WERI-Rb-1 (cell line): Measurements from ENCODE around the gene PSMF1.

Experiments used
- DNase-seq: peaks from one replicate; pipeline ENCODE4 v3.0.0-alpha.2; 2020
- H3K27ac ChIP-seq: fragments of 250-450 bp; sonication (Bioruptor Pico); 2 replicates; pipeline ENCODE4 v1.5.1; 2020; ENCODE audit warnings: mild to moderate bottlenecking, moderate library complexity
- H3K27me3 ChIP-seq: fragments of 250-450 bp; sonication (Bioruptor Pico); 2 replicates; pipeline ENCODE4 v1.5.1; 2021; ENCODE audit warnings: mild to moderate bottlenecking, low read depth, moderate library complexity; ENCODE audit not compliant: insufficient read depth, severe bottlenecking
- H3K36me3 ChIP-seq: fragments of 250-450 bp; sonication (Bioruptor Pico); 2 replicates; pipeline ENCODE4 v1.5.1; 2020; ENCODE audit warnings: mild to moderate bottlenecking, moderate library complexity
- H3K4me3 ChIP-seq: 2 replicates; pipeline ENCODE4 v1.5.1; 2011; ENCODE audit warnings: low read depth, mild to moderate bottlenecking, control low read depth, low read length
- H3K9me3 ChIP-seq: fragments of 250-450 bp; sonication (Bioruptor Pico); 2 replicates; pipeline ENCODE4 v1.5.1; 2021; ENCODE audit warnings: mild to moderate bottlenecking, moderate library complexity; ENCODE audit not compliant: severe bottlenecking
- TF ChIP-seq, protein P1 (sequence below): IDR thresholded peaks from 2 replicates; pipeline ENCODE4 v1.5.1; 2011; ENCODE audit warnings: low read depth, mild to moderate bottlenecking, control low read depth, inconsistent platforms, low read length

PSMF1 gene

DNA sequence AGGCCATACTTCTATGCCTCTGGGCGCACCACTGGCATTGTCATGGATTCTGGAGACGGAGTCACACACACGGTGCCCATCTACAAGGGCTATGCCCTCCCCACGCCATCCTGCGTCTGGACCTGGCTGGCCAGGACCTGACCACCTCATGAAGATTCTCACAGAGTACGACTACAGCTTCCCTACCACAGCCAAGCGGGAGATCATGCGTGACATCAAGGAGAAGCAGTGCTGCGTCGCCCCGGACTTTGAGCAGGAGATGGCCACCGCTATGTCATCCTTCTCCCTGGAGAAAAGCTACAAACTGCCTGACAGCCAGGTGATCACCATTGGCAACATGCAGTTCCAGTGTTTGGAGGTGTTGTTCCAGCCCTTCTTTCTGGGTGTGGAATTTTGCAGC lies 42.6 kb downstream of the PSMF1 start:
- DNase-seq, result no peak
- TF ChIP-seq, protein P1, sequence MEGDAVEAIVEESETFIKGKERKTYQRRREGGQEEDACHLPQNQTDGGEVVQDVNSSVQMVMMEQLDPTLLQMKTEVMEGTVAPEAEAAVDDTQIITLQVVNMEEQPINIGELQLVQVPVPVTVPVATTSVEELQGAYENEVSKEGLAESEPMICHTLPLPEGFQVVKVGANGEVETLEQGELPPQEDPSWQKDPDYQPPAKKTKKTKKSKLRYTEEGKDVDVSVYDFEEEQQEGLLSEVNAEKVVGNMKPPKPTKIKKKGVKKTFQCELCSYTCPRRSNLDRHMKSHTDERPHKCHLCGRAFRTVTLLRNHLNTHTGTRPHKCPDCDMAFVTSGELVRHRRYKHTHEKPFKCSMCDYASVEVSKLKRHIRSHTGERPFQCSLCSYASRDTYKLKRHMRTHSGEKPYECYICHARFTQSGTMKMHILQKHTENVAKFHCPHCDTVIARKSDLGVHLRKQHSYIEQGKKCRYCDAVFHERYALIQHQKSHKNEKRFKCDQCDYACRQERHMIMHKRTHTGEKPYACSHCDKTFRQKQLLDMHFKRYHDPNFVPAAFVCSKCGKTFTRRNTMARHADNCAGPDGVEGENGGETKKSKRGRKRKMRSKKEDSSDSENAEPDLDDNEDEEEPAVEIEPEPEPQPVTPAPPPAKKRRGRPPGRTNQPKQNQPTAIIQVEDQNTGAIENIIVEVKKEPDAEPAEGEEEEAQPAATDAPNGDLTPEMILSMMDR, result no peak
- H3K9me3 ChIP-seq, result no peaks in the 10 kb centered on the region
- H3K27me3 ChIP-seq, result no peaks in the 10 kb centered on the region
- no peak overlapping the region for H3K27ac ChIP-seq
- peaks cover 36% of the 10 kb centered on the region for H3K36me3 ChIP-seq
- no peak overlapping the region for H3K4me3 ChIP-seq

DNA sequence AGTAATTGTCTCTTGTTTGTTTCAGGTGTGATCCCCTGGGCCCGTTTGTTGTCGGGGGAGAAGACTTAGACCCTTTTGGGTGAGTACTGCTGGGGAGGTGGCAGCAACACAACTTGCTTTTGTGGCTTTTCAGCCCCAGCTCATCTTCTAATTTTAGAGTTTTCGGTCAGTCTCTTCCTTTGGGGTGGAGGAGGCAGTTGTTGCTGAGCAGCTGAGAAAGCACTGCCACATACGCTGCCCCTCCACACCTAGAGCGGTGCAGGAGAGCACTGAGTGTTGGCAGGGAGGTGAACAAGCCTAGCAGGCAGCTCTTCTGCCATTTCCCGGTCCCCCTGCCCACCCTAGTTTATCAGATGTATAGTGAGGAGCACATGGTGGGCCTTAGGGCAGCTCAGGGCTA lies 44.7 kb downstream of the PSMF1 start:
- H3K36me3 ChIP-seq, result peaks cover 43% of the 10 kb centered on the region
- H3K27ac ChIP-seq, result no peak overlapping the region
- DNase-seq, result no peak
- no peak overlapping the region for H3K4me3 ChIP-seq
- TF ChIP-seq, protein P1, result no peak
- no peaks in the 10 kb centered on the region for H3K27me3 ChIP-seq
- H3K9me3 ChIP-seq, result no peaks in the 10 kb centered on the region

DNA sequence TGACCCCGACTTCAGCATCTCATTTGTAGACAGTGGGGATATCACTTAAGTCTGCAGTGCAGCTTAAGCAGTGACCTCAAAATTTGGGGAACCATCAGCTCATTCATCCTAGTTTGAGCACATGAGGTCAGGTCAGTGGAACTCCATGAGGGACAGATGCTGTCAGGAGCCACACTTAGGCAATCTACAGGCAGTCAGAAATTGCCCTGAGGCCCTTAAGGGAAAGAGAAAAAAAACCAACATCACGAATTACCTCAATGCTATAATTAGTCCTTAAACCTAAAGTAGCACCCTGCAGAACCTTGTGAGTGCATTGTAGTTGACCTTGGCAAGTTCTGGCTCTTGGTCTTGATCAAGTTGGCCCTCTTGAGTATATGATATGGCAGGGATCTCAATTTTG lies 45.3 kb downstream of the PSMF1 start:
- H3K9me3 ChIP-seq, result no peaks in the 10 kb centered on the region
- no peaks in the 10 kb centered on the region for H3K27me3 ChIP-seq
- no peak overlapping the region for H3K27ac ChIP-seq
- TF ChIP-seq, protein P1, result no peak
- DNase-seq, result no peak
- peaks cover 49% of the 10 kb centered on the region for H3K36me3 ChIP-seq
- no peak overlapping the region for H3K4me3 ChIP-seq

DNA sequence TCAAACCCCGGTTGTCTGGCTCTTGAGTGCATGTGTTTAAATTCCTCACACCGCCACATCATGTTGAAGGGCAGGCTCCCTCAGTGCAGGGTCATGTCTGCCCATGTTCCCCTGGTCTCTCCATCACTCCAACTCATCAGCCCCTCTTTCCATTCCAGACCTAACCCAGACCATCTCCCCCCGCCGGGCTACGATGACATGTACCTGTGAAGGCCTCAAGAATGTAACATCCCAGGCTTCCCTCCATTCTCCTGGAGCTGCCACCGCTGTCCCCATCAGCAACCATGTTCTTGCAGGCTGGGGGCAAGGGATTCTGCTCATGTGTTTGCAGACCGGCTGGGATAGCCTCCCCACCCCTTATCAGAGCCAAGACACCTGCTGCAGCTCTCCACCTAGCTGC lies 46.5 kb downstream of the PSMF1 start:
- Histone ChIP-seq H3K36me3 (peaks cover 61% of the 10 kb centered on the region), H3K27me3 (no peaks in the 10 kb centered on the region), H3K4me3 (no peak overlapping the region), H3K27ac (no peak overlapping the region), H3K9me3 (no peaks in the 10 kb centered on the region)
- TF ChIP-seq, protein P1, result no peak
- DNase-seq, result no peak

DNA sequence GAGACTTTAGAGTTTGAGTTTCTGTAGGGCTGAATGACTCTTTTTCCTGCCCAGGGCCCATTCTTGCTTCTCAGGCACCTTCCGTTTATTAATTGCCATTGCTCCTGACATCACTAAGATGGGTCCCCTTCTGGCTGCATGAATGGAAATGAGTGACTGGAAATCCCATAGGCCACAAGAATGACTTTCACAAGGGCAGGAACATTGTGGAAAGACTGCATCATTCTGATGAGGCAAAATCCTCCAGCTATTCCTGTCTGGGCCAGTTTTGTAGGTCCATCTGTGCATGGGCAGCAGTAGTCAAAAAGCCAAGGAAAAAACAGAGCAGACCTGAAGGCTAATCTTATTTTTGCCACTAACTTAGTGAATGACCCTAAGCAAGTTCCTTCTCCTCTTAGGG lies 47.1 kb downstream of the PSMF1 start:
- Histone ChIP-seq H3K4me3 (no peak overlapping the region), H3K36me3 (peaks cover 65% of the 10 kb centered on the region), H3K27ac (no peak overlapping the region), H3K9me3 (no peaks in the 10 kb centered on the region), H3K27me3 (no peaks in the 10 kb centered on the region)
- no peak for DNase-seq
- TF ChIP-seq, protein P1, result no peak

DNA sequence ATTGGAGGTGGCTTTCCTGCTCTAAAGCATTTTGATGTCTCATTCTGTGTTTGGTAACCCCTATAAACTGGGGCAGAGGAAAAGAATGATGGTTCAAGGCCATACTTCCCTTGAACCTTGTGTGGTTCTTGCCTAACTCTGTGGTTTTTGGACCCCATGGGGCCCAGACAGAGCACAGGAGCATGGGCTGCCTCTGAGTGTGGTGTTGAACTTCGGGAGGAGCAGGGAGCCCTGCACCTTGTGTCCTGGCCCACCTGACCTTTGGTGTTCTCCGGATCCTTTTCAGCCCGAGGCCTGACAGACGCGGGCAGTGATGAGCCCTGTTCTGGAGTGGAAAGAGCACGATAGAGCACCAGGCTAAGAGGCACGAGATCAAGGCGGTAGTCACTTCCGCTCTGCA lies 47.5 kb downstream of the PSMF1 start:
- Histone ChIP-seq H3K36me3 (peaks cover 64% of the 10 kb centered on the region), H3K27me3 (no peaks in the 10 kb centered on the region), H3K9me3 (no peaks in the 10 kb centered on the region), H3K27ac (no peak overlapping the region), H3K4me3 (no peak overlapping the region)
- TF ChIP-seq, protein P1, result no peak
- no peak for DNase-seq
